Esophagus muscularis mucosa (tissue), 4 donors: ENCODE data around the gene ABCC4. TPM values are rescaled to one million over a fixed set of nuclear protein-coding genes. Genes with fewer than 3 reads are reported as not detected.
"Not testable (repeated sequence)": the region's sequence is repeated elsewhere in the genome, so short reads cannot be mapped to it uniquely, and the experiment has no call there.

Experiments used
- DNase-seq: peaks from one replicate; pipeline ENCODE4 v3.0.0-alpha.2; 2017; ENCODE audit errors: extremely low spot score
- H3K27ac ChIP-seq, 4 donors: fragments of 200-600 bp; sonication (generic); replicated peaks in 1 of 4; 1 replicate in 3 of 4; 2 replicates in 1 of 4; pipeline ENCODE4 v1.5.1; 2016 to 2019; ENCODE audit warnings: mild to moderate bottlenecking in 1 of 4
- H3K27me3 ChIP-seq, 4 donors: fragments of 200-600 bp; sonication (generic); one replicate each; pipeline versions ENCODE4 v1.5.1 to v1.6.0; 2016 to 2019
- H3K36me3 ChIP-seq, 4 donors: fragments of 200-600 bp; sonication (generic); one replicate each; pipeline ENCODE4 v1.5.1; 2016 to 2019
- H3K4me1 ChIP-seq, 4 donors: fragments of 200-600 bp; sonication (generic); one replicate each; pipeline ENCODE4 v1.5.1; 2016 to 2019
- H3K4me3 ChIP-seq, 4 donors: fragments of 200-600 bp; sonication (generic); 1 replicate in 2 of 4; 2 replicates in 2 of 4; pipeline ENCODE4 v1.5.1; 2016 to 2019; ENCODE audit warnings: mild to moderate bottlenecking in 4 of 4, moderate library complexity in 1 of 4
- H3K9me3 ChIP-seq, 4 donors: fragments of 200-600 bp; sonication (generic); 1 replicate in 3 of 4; 2 replicates in 1 of 4; pipeline ENCODE4 v1.5.1; 2016 to 2019
- CTCF ChIP-seq, 3 experiments: fragments of 200-600 bp in 2 of 3; fragments of 450-650 bp in 1 of 3; sonication (generic) in 2 of 3; IDR thresholded peaks; one replicate each; pipeline ENCODE4 v1.5.1; 2017 to 2019; ENCODE audit warnings: antibody characterized with exemption in 3 of 3, mild to moderate bottlenecking in 2 of 3, moderate library complexity in 1 of 3
- EP300 ChIP-seq: sonication (generic); formaldehyde crosslinking; IDR thresholded peaks from one replicate; pipeline ENCODE4 v1.6.1; 2017; ENCODE audit warnings: antibody characterized with exemption
- POLR2A ChIP-seq: fragments of 450-650 bp; IDR thresholded peaks from one replicate; pipeline ENCODE4 v1.6.1; 2017; ENCODE audit warnings: antibody characterized with exemption, moderate library complexity, mild to moderate bottlenecking, low read depth
- POLR2AphosphoS5 ChIP-seq, 2 donors: sonication (generic); formaldehyde crosslinking; IDR thresholded peaks; one replicate each; pipeline ENCODE4 v1.6.1; 2017; ENCODE audit warnings: antibody characterized with exemption in 2 of 2
- WGBS: methylation state at CpG from one replicate; pipeline ENCODE4 v1.1.5; 2018; 5-methylcytosine and 5-hydroxymethylcytosine counted together
- intact Hi-C: fragments of 100-400 bp; cut with DNase I; formaldehyde crosslinking; loops from one replicate; pipeline ENCODE4 v1.15.1; 2023
- total RNA-seq, 4 donors: library from RNA; depleted of rRNA; stranded (reverse); fragments of >200 nt; gene quantifications; one replicate each; pipeline versions ENCODE4 v1.1.0 to v1.2.1, GENCODE V29; 2016

The ABCC4 gene
- total RNA-seq, 4 donors from 2014 or later, result 5.0 to 6.3 (median 6.0) TPM

DNA sequence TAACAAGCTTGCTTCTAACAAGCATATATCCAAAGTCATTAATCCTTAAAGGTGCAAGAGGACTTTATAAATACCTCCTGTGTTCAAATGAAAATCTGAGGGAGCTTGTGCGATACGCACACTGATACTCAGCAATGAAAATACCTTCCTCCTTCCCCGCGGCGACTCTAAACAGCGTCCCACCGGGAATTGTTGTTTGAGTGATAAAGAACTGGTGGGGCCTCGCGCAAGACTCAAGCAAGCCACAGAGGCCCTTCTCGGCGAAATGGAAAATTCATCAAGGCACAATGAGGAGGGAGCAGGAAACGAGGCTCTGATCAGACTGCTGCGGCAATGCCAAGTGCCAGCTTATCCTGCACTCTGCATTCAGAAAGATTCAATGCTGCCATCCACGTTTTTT is 126.7 kb downstream of the ABCC4 start:
- no peak for TF ChIP-seq EP300
- TF ChIP-seq POLR2A, result no peak
- no peak for TF ChIP-seq CTCF (IDR thresholded peaks at IDR 0.05)
- no peak for TF ChIP-seq POLR2AphosphoS5 (IDR thresholded peaks at IDR 0.05)
- Histone ChIP-seq H3K4me3 (no peak overlapping the region), H3K27ac (no peak overlapping the region), H3K9me3 (no peaks in the 10 kb centered on the region), H3K27me3 (no peaks in the 10 kb centered on the region), H3K4me1 (no peaks in the 10 kb centered on the region), H3K36me3 (peaks cover 0 to 17% (median 6%) of the 10 kb centered on the region in 4 donors)
- intact Hi-C loops, result no loop called here
- 82% methylated on average over 14 of the region's 14 CpGs for WGBS
- no peak for DNase-seq

DNA sequence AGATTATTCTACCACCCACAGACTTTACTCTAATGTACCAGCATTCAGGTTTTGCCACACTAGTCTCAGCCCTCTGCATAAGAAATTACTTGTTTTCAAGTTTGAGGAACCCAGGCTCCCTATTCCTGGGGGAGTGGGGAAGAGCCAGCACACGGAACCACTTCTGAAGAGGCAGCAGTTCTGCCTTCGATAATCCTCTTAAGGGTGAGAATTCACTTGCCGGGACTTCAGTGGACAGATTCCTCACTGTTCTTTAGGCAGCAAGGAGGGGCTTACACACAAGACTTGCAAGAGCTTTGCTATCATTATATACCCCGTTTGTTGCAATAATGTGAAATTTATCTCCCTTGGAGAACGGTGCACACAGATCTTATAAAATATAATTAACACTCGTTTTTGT is 133.1 kb downstream of the ABCC4 start:
- 93% methylated on average over 6 of the region's 6 CpGs for WGBS
- TF ChIP-seq CTCF (IDR thresholded peaks at IDR 0.05) (no peak), POLR2AphosphoS5 (IDR thresholded peaks at IDR 0.05) (no peak), EP300 (no peak), POLR2A (no peak)
- intact Hi-C loops, result no loop called here
- DNase-seq, result no peak
- Histone ChIP-seq H3K27ac (no peak overlapping the region), H3K4me3 (no peak overlapping the region), H3K27me3 (no peaks in the 10 kb centered on the region), H3K36me3 (peaks cover 0 to 20% (median 4%) of the 10 kb centered on the region in 4 donors), H3K4me1 (no peaks in the 10 kb centered on the region), H3K9me3 (no peaks in the 10 kb centered on the region)

DNA sequence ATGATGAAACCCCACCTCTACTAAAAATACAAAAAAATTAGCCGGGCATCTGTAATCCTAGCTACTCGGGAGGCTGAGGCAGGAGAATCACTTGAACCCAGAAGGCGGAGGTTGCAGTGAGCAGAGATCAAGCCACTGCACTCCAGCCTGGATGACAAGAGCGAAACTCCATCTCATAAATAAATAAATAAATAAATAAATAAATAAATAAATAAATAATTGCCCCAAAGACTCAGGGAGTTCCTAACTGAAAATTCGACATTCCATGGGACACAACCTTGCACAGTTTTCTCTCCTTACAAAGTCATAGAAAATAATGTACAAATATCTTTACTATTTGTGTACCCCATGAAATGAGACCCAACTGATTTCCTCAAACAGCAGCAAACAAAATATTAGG is 134.2 kb downstream of the ABCC4 start:
- H3K27me3 ChIP-seq, DNase-seq, intact Hi-C loops, H3K27ac ChIP-seq, H3K4me1 ChIP-seq, H3K9me3 ChIP-seq, H3K4me3 ChIP-seq: not testable (repeated sequence)
- WGBS, result 95% methylated on average over 5 of the region's 5 CpGs
- peaks cover 0 to 20% (median 4%) of the 10 kb centered on the region in 4 donors for H3K36me3 ChIP-seq

GRCh38 chr13:95164830-95165229 is 136.4 kb downstream of the ABCC4 start:
- no peak for TF ChIP-seq EP300
- no peak for TF ChIP-seq CTCF (IDR thresholded peaks at IDR 0.05)
- no peak for TF ChIP-seq POLR2A
- no peak for TF ChIP-seq POLR2AphosphoS5 (IDR thresholded peaks at IDR 0.05)
- H3K4me3 ChIP-seq, result no peak overlapping the region
- no peaks in the 10 kb centered on the region for H3K4me1 ChIP-seq
- H3K27ac ChIP-seq, result no peak overlapping the region
- H3K36me3 ChIP-seq, result peaks cover 0 to 20% (median 9%) of the 10 kb centered on the region in 4 donors
- no peak for DNase-seq
- 98% methylated on average over 4 of the region's 4 CpGs for WGBS
- intact Hi-C loops, result no loop called here
- H3K27me3 ChIP-seq, result no peaks in the 10 kb centered on the region
- no peaks in the 10 kb centered on the region for H3K9me3 ChIP-seq

GRCh38 chr13:95160112-95160906 is 140.9 kb downstream of the ABCC4 start:
- no peak for DNase-seq
- Histone ChIP-seq H3K4me1 (no peaks in the 10 kb centered on the region), H3K9me3 (no peaks in the 10 kb centered on the region), H3K27me3 (no peaks in the 10 kb centered on the region), H3K4me3 (no peak overlapping the region), H3K27ac (no peak overlapping the region), H3K36me3 (peaks cover 0 to 14% (median 8%) of the 10 kb centered on the region in 4 donors)
- TF ChIP-seq CTCF (IDR thresholded peaks at IDR 0.05) (no peak), POLR2A (no peak), EP300 (no peak), POLR2AphosphoS5 (IDR thresholded peaks at IDR 0.05) (no peak)
- WGBS, result 90% methylated on average over 4 of the region's 4 CpGs
- intact Hi-C loops, result no loop called here
